OCI-LY7 (cell line): Measurements from ENCODE around the gene PLEKHG5. TPM values are rescaled to one million over a fixed set of nuclear protein-coding genes. Genes with fewer than 3 reads are reported as not detected.

Experiments
- BruUV-seq: library from RNA; stranded (reverse); fragments of 400-500 nt; replicated peaks from 2 replicates; lab custom pipeline; 2021; lab: Mats Ljungman, UMichigan
- CTCF ChIA-PET: fragments of 300-600 bp; sonication (Branson Sonifier 250); formaldehyde crosslinking; loops from one replicate; lab custom pipeline; 2022; ENCODE audit warnings: antibody characterized with exemption; ENCODE audit not compliant: unreplicated experiment; lab: Charles Lee
- POLR2A ChIA-PET: fragments of 300-600 bp; sonication (Branson Sonifier 250); formaldehyde crosslinking; loops from one replicate; lab custom pipeline; 2022; ENCODE audit warnings: antibody characterized with exemption; lab: Charles Lee
- DNase-seq: peaks from one replicate; pipeline ENCODE4 v3.0.0-alpha.2; 2015; ENCODE audit warnings: low spot score
- H2AFZ ChIP-seq: fragments of 200-600 bp; sonication (generic), shearing (Covaris generic); 2 replicates; pipeline ENCODE4 v1.6.1; 2014; ENCODE audit warnings: mild to moderate bottlenecking, antibody characterized with exemption, low read length, moderate library complexity
- H3K27ac ChIP-seq: fragments of 200-600 bp; sonication (generic); 2 replicates; pipeline ENCODE4 v1.5.1; 2014; ENCODE audit warnings: mixed run types, low read depth, mild to moderate bottlenecking, moderate library complexity, low read length, inconsistent platforms; ENCODE audit not compliant: poor library complexity, severe bottlenecking
- H3K36me3 ChIP-seq: fragments of 200-600 bp; sonication (generic); 2 replicates; pipeline ENCODE4 v1.6.1; 2014; ENCODE audit warnings: mild to moderate bottlenecking, antibody characterized with exemption, low read length, moderate library complexity, mixed read lengths; ENCODE audit not compliant: insufficient read depth
- H3K4me1 ChIP-seq: fragments of 200-600 bp; sonication (generic); 2 replicates; pipeline ENCODE4 v1.5.1; 2014; ENCODE audit warnings: mild to moderate bottlenecking, low read length; ENCODE audit not compliant: insufficient read depth, poor library complexity, severe bottlenecking
- H3K4me2 ChIP-seq: fragments of 200-600 bp; sonication (generic); 2 replicates; pipeline ENCODE4 v1.6.1; 2014; ENCODE audit warnings: mild to moderate bottlenecking, low read length
- H3K4me3 ChIP-seq: fragments of 200-600 bp; sonication (generic); 2 replicates; pipeline ENCODE4 v1.5.1; 2014; ENCODE audit warnings: mild to moderate bottlenecking, low read depth, low read length; ENCODE audit not compliant: poor library complexity, severe bottlenecking
- H3K79me2 ChIP-seq: fragments of 200-600 bp; sonication (generic); 2 replicates; pipeline ENCODE4 v1.6.1; 2016; ENCODE audit warnings: low read depth, mild to moderate bottlenecking, low read length, moderate library complexity, mixed read lengths; ENCODE audit not compliant: insufficient read depth
- H3K9me2 ChIP-seq: fragments of 200-600 bp; sonication (generic); 2 replicates; pipeline ENCODE4 v1.6.1; 2016; ENCODE audit warnings: mild to moderate bottlenecking, low read length, mixed read lengths; ENCODE audit not compliant: insufficient read depth
- H3K9me3 ChIP-seq: fragments of 200-600 bp; sonication (generic); 2 replicates; pipeline ENCODE4 v1.6.1; 2014; ENCODE audit warnings: mild to moderate bottlenecking, mixed run types, low read length, mixed read lengths
- H4K20me1 ChIP-seq: fragments of 200-600 bp; sonication (generic); 2 replicates; pipeline ENCODE4 v1.6.1; 2014; ENCODE audit warnings: mild to moderate bottlenecking, antibody characterized with exemption, low read length, moderate library complexity, mixed read lengths; ENCODE audit not compliant: insufficient read depth
- EZH2phosphoT487 ChIP-seq: fragments of 200-600 bp; sonication (generic); IDR thresholded peaks from 2 replicates; pipeline ENCODE4 v1.6.1; 2018; ENCODE audit warnings: low read depth, borderline replicate concordance, mild to moderate bottlenecking, mixed run types, antibody characterized with exemption, low read length, moderate library complexity, mixed read lengths
- intact Hi-C: fragments of 100-400 bp; cut with micrococcal nuclease; formaldehyde crosslinking; loops from one replicate; pipeline ENCODE4 v1.10.0; 2022; ENCODE audit not compliant: unreplicated experiment
- total RNA-seq, 2 experiments: library from RNA; depleted of rRNA in 1 of 2; stranded (reverse); fragments of >200 nt in 1 of 2; shearing (Covaris generic) in 1 of 2; gene quantifications; 2 replicates each; pipeline ENCODE4 v1.2.3, GENCODE V29; 2014 to 2022
- TF ChIP-seq, protein P1 (sequence below): fragments of 200-600 bp; sonication (generic); conservative IDR thresholded peaks from 2 replicates; pipeline ENCODE4 v1.5.1; 2014; ENCODE audit warnings: mild to moderate bottlenecking, antibody characterized with exemption, low read length, moderate library complexity, mixed read lengths

The PLEKHG5 gene
- total RNA-seq, 2 experiments from 2014 or later: 1.6 to 2.4 TPM

GRCh38 chr1:6504887-6505286 lies 13.4 kb upstream of the PLEKHG5 start:
- Histone ChIP-seq H3K27ac (no peak overlapping the region), H3K36me3 (no peaks in the 10 kb centered on the region), H3K79me2 (no peaks in the 10 kb centered on the region), H3K9me2 (no peaks in the 10 kb centered on the region), H3K9me3 (no peaks in the 10 kb centered on the region), H3K4me3 (no peak overlapping the region), H3K4me2 (no peak overlapping the region), H2AFZ (no peak overlapping the region), H3K4me1 (no peaks in the 10 kb centered on the region), H4K20me1 (no peaks in the 10 kb centered on the region; the same call in 1 of the 2 replicates)
- POLR2A ChIA-PET: no interaction called here
- no peak for DNase-seq
- CTCF ChIA-PET: no interaction called here
- no peak for TF ChIP-seq EZH2phosphoT487
- TF ChIP-seq, protein P1, sequence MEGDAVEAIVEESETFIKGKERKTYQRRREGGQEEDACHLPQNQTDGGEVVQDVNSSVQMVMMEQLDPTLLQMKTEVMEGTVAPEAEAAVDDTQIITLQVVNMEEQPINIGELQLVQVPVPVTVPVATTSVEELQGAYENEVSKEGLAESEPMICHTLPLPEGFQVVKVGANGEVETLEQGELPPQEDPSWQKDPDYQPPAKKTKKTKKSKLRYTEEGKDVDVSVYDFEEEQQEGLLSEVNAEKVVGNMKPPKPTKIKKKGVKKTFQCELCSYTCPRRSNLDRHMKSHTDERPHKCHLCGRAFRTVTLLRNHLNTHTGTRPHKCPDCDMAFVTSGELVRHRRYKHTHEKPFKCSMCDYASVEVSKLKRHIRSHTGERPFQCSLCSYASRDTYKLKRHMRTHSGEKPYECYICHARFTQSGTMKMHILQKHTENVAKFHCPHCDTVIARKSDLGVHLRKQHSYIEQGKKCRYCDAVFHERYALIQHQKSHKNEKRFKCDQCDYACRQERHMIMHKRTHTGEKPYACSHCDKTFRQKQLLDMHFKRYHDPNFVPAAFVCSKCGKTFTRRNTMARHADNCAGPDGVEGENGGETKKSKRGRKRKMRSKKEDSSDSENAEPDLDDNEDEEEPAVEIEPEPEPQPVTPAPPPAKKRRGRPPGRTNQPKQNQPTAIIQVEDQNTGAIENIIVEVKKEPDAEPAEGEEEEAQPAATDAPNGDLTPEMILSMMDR: no peak
- intact Hi-C loops: no loop called here
- BruUV-seq: no TSS peak

- no peak overlapping the region for H2AFZ ChIP-seq
- H3K27ac ChIP-seq: no peak overlapping the region
- no peak for DNase-seq
- CTCF ChIA-PET: interaction anchor here (0.6 kb wide), 1 partner anchor 25 kb away, joined by 3 read pairs; no protein-coding TSS in a partner anchor
- H3K4me1 ChIP-seq: no peaks in the 10 kb centered on the region
- BruUV-seq: no TSS peak
- H4K20me1 ChIP-seq: no peaks in the 10 kb centered on the region; the same call in 1 of the 2 replicates
- TF ChIP-seq EZH2phosphoT487: no peak
- TF ChIP-seq, protein P1: no peak
- POLR2A ChIA-PET: no interaction called here
- H3K9me2 ChIP-seq: no peaks in the 10 kb centered on the region
- H3K79me2 ChIP-seq: no peaks in the 10 kb centered on the region
- intact Hi-C loops: no loop called here
- no peaks in the 10 kb centered on the region for H3K36me3 ChIP-seq
- H3K4me2 ChIP-seq: no peak overlapping the region
- H3K4me3 ChIP-seq: no peak overlapping the region
- no peaks in the 10 kb centered on the region for H3K9me3 ChIP-seq
Observed at GRCh38 chr1:6503884-6504602, 12.6 kb upstream of the PLEKHG5 start.
